HL-60 (cell line): ENCODE measurements around the gene CRYBA4.

Experiments
- DNase-seq, 2 experiments: peaks; one replicate each; pipeline ENCODE4 v3.0.0-alpha.2; 2010 to 2020; ENCODE audit warnings: low read depth in 1 of 2, low spot score in 1 of 2
- H3K27ac ChIP-seq: fragments of 250-450 bp; sonication (Bioruptor Pico); replicated peaks from 2 replicates; pipeline ENCODE4 v1.5.1; 2020; ENCODE audit warnings: mild to moderate bottlenecking, moderate library complexity
- H3K27me3 ChIP-seq: fragments of 250-450 bp; sonication (Bioruptor Pico); 2 replicates; pipeline ENCODE4 v1.5.1; 2021; ENCODE audit warnings: mild to moderate bottlenecking, moderate library complexity; ENCODE audit not compliant: insufficient read depth, poor library complexity, severe bottlenecking
- H3K4me3 ChIP-seq: replicated peaks from 2 replicates; pipeline ENCODE4 v1.5.1; 2011; ENCODE audit warnings: mild to moderate bottlenecking, control low read depth, low read length; ENCODE audit not compliant: insufficient read depth
- CTCF ChIP-seq: IDR thresholded peaks from one replicate; pipeline ENCODE4 v1.5.1; 2011; ENCODE audit warnings: low read length, control low read depth, inconsistent platforms; ENCODE audit not compliant: insufficient read depth
- GABPA ChIP-seq: IDR thresholded peaks from 2 replicates; pipeline ENCODE4 v1.6.1; 2012; ENCODE audit warnings: low read depth
- POLR2AphosphoS5 ChIP-seq: IDR thresholded peaks from 2 replicates; pipeline ENCODE4 v1.6.1; 2012; ENCODE audit warnings: low read depth
- SPI1 ChIP-seq: IDR thresholded peaks from 2 replicates; pipeline ENCODE4 v1.6.1; 2012; ENCODE audit warnings: low read depth, mild to moderate bottlenecking, borderline replicate concordance
- TF ChIP-seq, protein P1 (sequence below): IDR thresholded peaks from 2 replicates; pipeline ENCODE4 v1.6.1; 2012; ENCODE audit warnings: low read depth; ENCODE audit not compliant: insufficient replicate concordance

CRYBA4 gene

DNA sequence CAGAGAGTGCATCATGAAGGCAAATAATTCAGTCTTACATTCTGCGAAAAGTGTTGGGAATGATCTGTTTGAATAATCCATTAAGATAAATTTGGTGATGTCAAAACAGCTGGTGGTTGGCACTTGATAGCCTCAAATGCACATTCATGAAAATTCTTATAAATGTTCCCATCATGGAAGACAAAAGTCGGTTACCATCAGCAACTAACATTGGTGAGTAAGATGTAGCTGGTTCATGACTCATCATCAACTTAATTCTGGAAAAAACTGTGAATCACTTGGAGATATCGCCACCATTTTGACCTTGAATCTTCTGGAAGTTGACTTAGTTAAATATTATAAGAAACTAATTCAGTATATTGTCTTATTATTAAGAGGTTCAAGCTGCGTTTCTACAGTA lies 15.2 kb upstream of the CRYBA4 start:
- DNase-seq: no peak
- H3K4me3 ChIP-seq: no peak overlapping the region
- TF ChIP-seq, protein P1, sequence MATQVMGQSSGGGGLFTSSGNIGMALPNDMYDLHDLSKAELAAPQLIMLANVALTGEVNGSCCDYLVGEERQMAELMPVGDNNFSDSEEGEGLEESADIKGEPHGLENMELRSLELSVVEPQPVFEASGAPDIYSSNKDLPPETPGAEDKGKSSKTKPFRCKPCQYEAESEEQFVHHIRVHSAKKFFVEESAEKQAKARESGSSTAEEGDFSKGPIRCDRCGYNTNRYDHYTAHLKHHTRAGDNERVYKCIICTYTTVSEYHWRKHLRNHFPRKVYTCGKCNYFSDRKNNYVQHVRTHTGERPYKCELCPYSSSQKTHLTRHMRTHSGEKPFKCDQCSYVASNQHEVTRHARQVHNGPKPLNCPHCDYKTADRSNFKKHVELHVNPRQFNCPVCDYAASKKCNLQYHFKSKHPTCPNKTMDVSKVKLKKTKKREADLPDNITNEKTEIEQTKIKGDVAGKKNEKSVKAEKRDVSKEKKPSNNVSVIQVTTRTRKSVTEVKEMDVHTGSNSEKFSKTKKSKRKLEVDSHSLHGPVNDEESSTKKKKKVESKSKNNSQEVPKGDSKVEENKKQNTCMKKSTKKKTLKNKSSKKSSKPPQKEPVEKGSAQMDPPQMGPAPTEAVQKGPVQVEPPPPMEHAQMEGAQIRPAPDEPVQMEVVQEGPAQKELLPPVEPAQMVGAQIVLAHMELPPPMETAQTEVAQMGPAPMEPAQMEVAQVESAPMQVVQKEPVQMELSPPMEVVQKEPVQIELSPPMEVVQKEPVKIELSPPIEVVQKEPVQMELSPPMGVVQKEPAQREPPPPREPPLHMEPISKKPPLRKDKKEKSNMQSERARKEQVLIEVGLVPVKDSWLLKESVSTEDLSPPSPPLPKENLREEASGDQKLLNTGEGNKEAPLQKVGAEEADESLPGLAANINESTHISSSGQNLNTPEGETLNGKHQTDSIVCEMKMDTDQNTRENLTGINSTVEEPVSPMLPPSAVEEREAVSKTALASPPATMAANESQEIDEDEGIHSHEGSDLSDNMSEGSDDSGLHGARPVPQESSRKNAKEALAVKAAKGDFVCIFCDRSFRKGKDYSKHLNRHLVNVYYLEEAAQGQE: no peak
- TF ChIP-seq CTCF (no peak), SPI1 (no peak), GABPA (no peak), POLR2AphosphoS5 (no peak)
- H3K27ac ChIP-seq: no peak overlapping the region
- H3K27me3 ChIP-seq: no peaks in the 10 kb centered on the region

- H3K27ac ChIP-seq: no peak overlapping the region
- H3K27me3 ChIP-seq: no peaks in the 10 kb centered on the region
- no peak for TF ChIP-seq POLR2AphosphoS5
- TF ChIP-seq, protein P1: no peak
- TF ChIP-seq SPI1: no peak
- no peak for TF ChIP-seq GABPA
- no peak for DNase-seq
- no peak overlapping the region for H3K4me3 ChIP-seq
Measured at GRCh38 chr22:26608129-26608528, 13.6 kb upstream of the CRYBA4 start.

DNA sequence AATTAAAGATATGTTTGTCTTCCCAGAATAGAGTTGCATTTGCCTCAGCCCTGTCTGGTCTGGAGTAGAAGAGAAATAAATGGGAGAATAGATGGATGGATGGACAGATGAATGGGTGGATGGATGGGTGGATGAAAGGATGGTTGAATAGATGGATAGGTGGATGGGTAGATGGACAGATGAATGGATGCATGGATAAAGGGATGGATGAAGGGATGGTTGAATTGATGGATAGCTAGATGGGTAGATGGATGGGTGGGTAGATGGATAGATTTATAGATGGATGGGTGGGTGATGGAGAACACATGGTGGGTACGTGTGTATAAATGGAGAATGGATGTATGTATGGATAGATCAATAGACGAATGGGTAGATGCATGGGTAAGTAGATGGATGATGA lies 12.5 kb upstream of the CRYBA4 start:
- no peak for DNase-seq
- TF ChIP-seq, protein P1: no peak
- TF ChIP-seq POLR2AphosphoS5 (no peak), SPI1 (no peak), GABPA (no peak), CTCF (no peak)
- H3K27ac ChIP-seq: no peak overlapping the region
- no peak overlapping the region for H3K4me3 ChIP-seq
- H3K27me3 ChIP-seq: no peaks in the 10 kb centered on the region
